K562 treated with DMSO at 1 percent for 24 hours (cell line): ENCODE data around the gene GPR176. TPM values are rescaled to one million over a fixed set of nuclear protein-coding genes. Genes with fewer than 3 reads are reported as not detected.

Source experiments
- total RNA-seq: library from RNA; unstranded; fragments of 300-600 nt; gene quantifications from 2 replicates; pipeline ENCODE4 v1.2.3, GENCODE V29; 2022; ENCODE audit warnings: low read depth; ENCODE audit not compliant: insufficient read depth

GPR176 gene
- total RNA-seq, result 4.0 and 5.5 TPM in 2 replicates

GRCh38 chr15:39919748-39920509 lies at the start of gene GPR176:
GPR176 (minus strand) TSS chr15:39920266; CDS start chr15:39920026, 240 bp downstream.

GRCh38 chr15:39782441-39783138 lies 137.5 kb downstream of the GPR176 start, which contains the start of gene FSIP1:
FSIP1 (minus strand) TSS chr15:39782841; CDS start chr15:39776524, 6,317 bp downstream.

Other genes starting within 250 kb of the GPR176 start
- not detected in 2 replicates for gene FSIP1, start 137.4 kb downstream of the GPR176 start, total RNA-seq
- 32.9 and 38.9 TPM in 2 replicates for gene EIF2AK4, start 13.8 kb upstream of the GPR176 start, total RNA-seq
- gene SRP14, start 118.9 kb upstream of the GPR176 start, total RNA-seq, result 261 and 294 TPM in 2 replicates
- 21.5 and 26.5 TPM in 2 replicates for gene BMF, start 188.6 kb upstream of the GPR176 start, total RNA-seq
- gene BUB1B, start 240.8 kb upstream of the GPR176 start, total RNA-seq, result 29.5 and 36.9 TPM in 2 replicates